K562 (cell line): ENCODE measurements around the gene DAAM1. TPM values are rescaled to one million over a fixed set of nuclear protein-coding genes. Genes with fewer than 3 reads are reported as not detected.

Experiments
- CHCHD3 ChIP-seq: fragments of 250-450 bp; sonication (Bioruptor Pico); IDR thresholded peaks from 2 replicates; pipeline ENCODE4 v2.1.2; 2022; ENCODE audit warnings: mild to moderate bottlenecking
- ESRRA ChIP-seq: fragments of 450-650 bp; IDR thresholded peaks from 2 replicates; pipeline ENCODE4 v1.6.1; 2014; ENCODE audit warnings: low read depth, mild to moderate bottlenecking, moderate library complexity, borderline replicate concordance
- FOS ChIP-seq: IDR thresholded peaks from 3 replicates; pipeline ENCODE4 v1.6.1; 2011; ENCODE audit not compliant: insufficient read length; ENCODE audit errors: extremely low read depth
- FOSL1 ChIP-seq: fragments of 200-800 bp; sonication (Bioruptor generic); conservative IDR thresholded peaks from 2 replicates; pipeline ENCODE4 v1.6.1; 2016; ENCODE audit warnings: missing genetic modification characterization, missing compliant biosample characterization
- HNRNPL ChIP-seq: fragments of 200-400 bp; formaldehyde crosslinking; IDR thresholded peaks from 2 replicates; pipeline ENCODE4 v1.6.1; 2017; ENCODE audit warnings: low read depth, mild to moderate bottlenecking, low read length
- ID3 ChIP-seq, 2 experiments: fragments of 250-450 bp in 1 of 2; fragments of 450-650 bp in 1 of 2; sonication (Bioruptor Pico) in 1 of 2; IDR thresholded peaks; 2 replicates each; pipeline versions ENCODE4 v1.6.1 to v1.8.0; 2016 to 2021; ENCODE audit warnings: mild to moderate bottlenecking in 2 of 2, moderate library complexity in 2 of 2, missing compliant biosample characterization in 1 of 2, missing genetic modification characterization in 1 of 2
- NRF1 ChIP-seq, 2 experiments: fragments of 450-650 bp; IDR thresholded peaks in 1 of 2; conservative IDR thresholded peaks in 1 of 2; 2 replicates each; pipeline ENCODE4 v1.6.1; 2014; ENCODE audit warnings: mild to moderate bottlenecking in 2 of 2
- SIN3A ChIP-seq, 2 experiments: fragments of 150-350 bp in 1 of 2; IDR thresholded peaks; 2 replicates each; pipeline ENCODE4 v1.6.1; 2011 to 2016; ENCODE audit warnings: borderline replicate concordance in 2 of 2, low read depth in 2 of 2, low read length in 2 of 2, mild to moderate bottlenecking in 2 of 2, moderate library complexity in 2 of 2; ENCODE audit not compliant: control insufficient read depth in 1 of 2
- SMARCC2 ChIP-seq: fragments of 450-650 bp; IDR thresholded peaks from 2 replicates; pipeline ENCODE4 v1.6.1; 2017; ENCODE audit warnings: antibody characterized with exemption, moderate library complexity, mild to moderate bottlenecking, low read depth
- WHSC1 ChIP-seq: IDR thresholded peaks from one replicate; pipeline ENCODE4 v1.6.1; 2012; ENCODE audit warnings: low read length, control low read depth, inconsistent platforms
- ZBTB5 ChIP-seq: fragments of 450-650 bp; IDR thresholded peaks from 2 replicates; pipeline ENCODE4 v1.6.1; 2017; ENCODE audit warnings: antibody characterized with exemption
- ZC3H11A ChIP-seq: IDR thresholded peaks from 2 replicates; pipeline ENCODE4 v1.6.1; 2012; ENCODE audit warnings: low read depth, low read length, improper control_type of control experiment
- ZNF318 ChIP-seq, 2 experiments: fragments of 450-650 bp; IDR thresholded peaks; 2 replicates each; pipeline ENCODE4 v1.6.1; 2016; ENCODE audit warnings: mild to moderate bottlenecking in 2 of 2, borderline replicate concordance in 1 of 2, low read depth in 1 of 2, moderate library complexity in 1 of 2
- ZNF324 ChIP-seq: fragments of 250-450 bp; sonication (Bioruptor Pico); IDR thresholded peaks from 2 replicates; pipeline ENCODE4 v1.4.0; 2020; ENCODE audit warnings: mild to moderate bottlenecking
- ZNF431 ChIP-seq: sonication (generic); formaldehyde crosslinking; IDR thresholded peaks from 2 replicates; pipeline ENCODE4 v1.8.0; 2022; ENCODE audit warnings: mild to moderate bottlenecking, missing genetic modification reagents
- ZNF717 ChIP-seq: fragments of 250-450 bp; sonication (Bioruptor Pico); IDR thresholded peaks from 2 replicates; pipeline ENCODE4 v1.5.0; 2021
- polyA plus RNA-seq, 8 experiments: library from polyadenylated mRNA; depleted of rRNA in 4 of 8; stranded (reverse) in 5 of 8; unstranded in 3 of 8; fragments of >200 nt; fragmentation: Nextera tagmentation in 2 of 8; fragmentation: Illumina TruSeq in 1 of 8; extraction: Ambion mirVana in 2 of 8; extraction: Trizol in 1 of 8; gene quantifications; 2 replicates each; pipeline versions ENCODE4 v1.2.1 to v1.2.3, GENCODE V29; 2011 to 2014; ENCODE audit warnings: inconsistent platforms in 1 of 8, missing spikeins in 1 of 8
- total RNA-seq, 7 experiments: library from RNA; depleted of rRNA in 6 of 7; stranded (reverse); fragments of >200 nt in 6 of 7; fragmentation: Illumina TruSeq in 2 of 7; extraction: Trizol in 2 of 7; gene quantifications; 2 replicates each; pipeline versions ENCODE4 v1.2.1 to v1.2.3, GENCODE V29; 2011 to 2021; ENCODE audit warnings: low replicate concordance in 1 of 7

Gene DAAM1
- total and polyA plus RNA-seq, 9 of the 15 experiments (the other 6 are each of a cell fraction or from before 2014, with no cell fraction given) = 3.6 to 11.6 (median 6.7) TPM

GRCh38 chr14:59360923-59361794, 172.7 kb downstream of the DAAM1 start (continued):
- TF ChIP-seq CHCHD3 (CRISPR knock-in tag) (no peak), ID3 (CRISPR knock-in tag; IDR thresholded peaks at IDR 0.05) (no peak), ID3 (tag; IDR thresholded peaks at IDR 0.05) (no peak), ZNF318 (IDR thresholded peaks at IDR 0.05; ENCODE audit: borderline replicate concordance in 1 of 2, low read depth in 1 of 2) (no peak), SIN3A (IDR thresholded peaks at IDR 0.05; ENCODE audit: borderline replicate concordance in 2 of 2, control insufficient read depth in 1 of 2, low read depth in 2 of 2, low read length in 2 of 2) (no peak), ZBTB5 (no peak), ZC3H11A (no peak), ESRRA (peak; percentile 43; the same call in 1 of the 2 replicates), ZNF431 (CRISPR knock-in tag) (no peak), ZNF324 (CRISPR knock-in tag) (no peak), SMARCC2 (peak; percentile 79), NRF1 (conservative IDR thresholded peaks at IDR 0.05 in 1 of 2, IDR thresholded peaks at IDR 0.05 in 1 of 2) (peak in 1 of 2 experiments; percentile 20; a peak in 1 of 4 replicates), HNRNPL (no peak), FOS (peak; percentile 13), ZNF717 (CRISPR knock-in tag) (no peak), FOSL1 (tag) (peak; percentile 91), WHSC1 (no peak)
